Measurements from ENCODE around the gene MAOB.

Gene MAOB

DNA sequence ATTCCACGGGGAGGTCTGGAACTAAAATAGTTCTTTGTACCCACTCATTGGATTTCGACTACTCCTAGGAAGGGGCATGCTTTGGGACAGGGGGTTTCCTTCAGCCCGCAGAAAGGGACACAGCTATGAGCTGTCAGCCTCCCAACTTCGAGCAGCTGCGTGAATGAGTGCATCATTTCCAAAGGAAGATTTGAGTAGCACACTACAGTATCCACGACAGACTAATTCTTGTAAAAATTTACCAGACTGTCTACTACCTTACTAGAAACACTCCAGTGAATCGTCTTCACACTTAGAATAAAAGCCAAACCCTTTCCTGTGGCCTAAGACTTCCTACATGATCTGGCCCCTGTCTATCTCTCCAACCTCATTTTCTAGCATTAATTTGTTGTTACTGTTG, 124.2 kb downstream of the MAOB start:
- TF ChIP-seq, protein P1, sequence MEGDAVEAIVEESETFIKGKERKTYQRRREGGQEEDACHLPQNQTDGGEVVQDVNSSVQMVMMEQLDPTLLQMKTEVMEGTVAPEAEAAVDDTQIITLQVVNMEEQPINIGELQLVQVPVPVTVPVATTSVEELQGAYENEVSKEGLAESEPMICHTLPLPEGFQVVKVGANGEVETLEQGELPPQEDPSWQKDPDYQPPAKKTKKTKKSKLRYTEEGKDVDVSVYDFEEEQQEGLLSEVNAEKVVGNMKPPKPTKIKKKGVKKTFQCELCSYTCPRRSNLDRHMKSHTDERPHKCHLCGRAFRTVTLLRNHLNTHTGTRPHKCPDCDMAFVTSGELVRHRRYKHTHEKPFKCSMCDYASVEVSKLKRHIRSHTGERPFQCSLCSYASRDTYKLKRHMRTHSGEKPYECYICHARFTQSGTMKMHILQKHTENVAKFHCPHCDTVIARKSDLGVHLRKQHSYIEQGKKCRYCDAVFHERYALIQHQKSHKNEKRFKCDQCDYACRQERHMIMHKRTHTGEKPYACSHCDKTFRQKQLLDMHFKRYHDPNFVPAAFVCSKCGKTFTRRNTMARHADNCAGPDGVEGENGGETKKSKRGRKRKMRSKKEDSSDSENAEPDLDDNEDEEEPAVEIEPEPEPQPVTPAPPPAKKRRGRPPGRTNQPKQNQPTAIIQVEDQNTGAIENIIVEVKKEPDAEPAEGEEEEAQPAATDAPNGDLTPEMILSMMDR (IDR thresholded peaks at IDR 0.05; ENCODE audit: insufficient read depth, low read depth, low read length, missing control alignments) = no peak
- no peak for DNase-seq (ENCODE audit: low read depth)
- H3K4me3 ChIP-seq (ENCODE audit: low read length) = no peak overlapping the region

GRCh38 chrX:43756076-43756475, 126.2 kb downstream of the MAOB start:
- no peak overlapping the region for H3K4me3 ChIP-seq (ENCODE audit: low read length)
- no peak for DNase-seq (ENCODE audit: low read depth)
- TF ChIP-seq, protein P1 (IDR thresholded peaks at IDR 0.05; ENCODE audit: insufficient read depth, low read depth, low read length, missing control alignments) = no peak

GRCh38 chrX:43753637-43754036, 128.6 kb downstream of the MAOB start:
- TF ChIP-seq, protein P1 (IDR thresholded peaks at IDR 0.05; ENCODE audit: insufficient read depth, low read depth, low read length, missing control alignments) = no peak
- DNase-seq (ENCODE audit: low read depth) = no peak
- no peak overlapping the region for H3K4me3 ChIP-seq (ENCODE audit: low read length)

- DNase-seq (ENCODE audit: low read depth) = peak; percentile 61
- TF ChIP-seq, protein P1 (IDR thresholded peaks at IDR 0.05; ENCODE audit: insufficient read depth, low read depth, low read length, missing control alignments) = peak; percentile 44
- H3K4me3 ChIP-seq (ENCODE audit: low read length) = no peak overlapping the region
These were observed 132.0 kb downstream of the MAOB start for GRCh38 chrX:43750248-43750676.

- no peak for DNase-seq (ENCODE audit: low read depth)
- TF ChIP-seq, protein P1 (IDR thresholded peaks at IDR 0.05; ENCODE audit: insufficient read depth, low read depth, low read length, missing control alignments) = no peak
- H3K4me3 ChIP-seq (ENCODE audit: low read length) = no peak overlapping the region
These were observed 134.8 kb downstream of the MAOB start for GRCh38 chrX:43747476-43747875.

DNA sequence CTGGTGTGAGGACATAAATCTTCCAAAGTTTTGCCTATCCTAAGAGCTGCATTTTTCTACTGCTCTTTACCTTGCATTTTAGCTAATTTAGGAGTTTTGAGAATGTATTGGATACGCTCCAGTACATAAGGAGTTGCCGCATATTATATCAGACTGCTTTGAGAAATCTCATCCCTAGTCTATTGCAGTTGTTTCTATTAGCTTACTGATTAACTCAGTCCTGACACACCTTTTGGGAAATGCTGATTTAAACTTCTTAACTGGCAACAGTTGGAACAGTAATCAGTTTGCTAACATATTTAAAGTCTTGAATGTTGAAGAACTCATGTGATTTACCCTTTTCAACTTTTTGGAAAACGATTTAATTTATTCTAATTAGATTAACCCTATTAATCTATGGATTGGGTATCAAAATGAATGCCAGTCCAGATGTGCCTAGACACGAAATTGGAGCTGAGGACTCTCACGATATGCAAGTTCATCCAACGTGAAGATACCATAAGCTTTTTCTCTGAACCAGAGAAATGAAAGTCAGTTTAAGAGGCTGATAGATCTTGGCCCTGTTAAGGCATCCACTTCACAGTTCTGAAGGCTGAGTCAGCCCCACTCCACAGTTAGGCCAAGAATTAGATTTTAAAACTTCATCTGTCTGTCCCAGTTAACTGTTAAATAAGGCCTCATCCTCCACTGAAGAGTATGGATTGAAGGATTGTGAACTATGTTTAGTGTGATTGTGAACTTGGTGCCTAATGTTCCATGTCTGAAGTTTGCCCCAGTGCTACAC, 136.1 kb downstream of the MAOB start:
- no peak for DNase-seq (ENCODE audit: low read depth)
- TF ChIP-seq, protein P1 (IDR thresholded peaks at IDR 0.05; ENCODE audit: insufficient read depth, low read depth, low read length, missing control alignments) = no peak
- H3K4me3 ChIP-seq (ENCODE audit: low read length) = no peak overlapping the region

GRCh38 chrX:43744284-43744683, 138.0 kb downstream of the MAOB start:
- DNase-seq (ENCODE audit: low read depth) = no peak
- no peak overlapping the region for H3K4me3 ChIP-seq (ENCODE audit: low read length)

More at GRCh38 chrX:43744284-43744683, 138.0 kb downstream of the MAOB start:
- TF ChIP-seq, protein P1 (IDR thresholded peaks at IDR 0.05; ENCODE audit: insufficient read depth, low read depth, low read length, missing control alignments) = no peak

Measured in epithelial cell of esophagus (primary cell).